ENCODE data around the gene PCGF3. TPM values are rescaled to one million over a fixed set of nuclear protein-coding genes. Genes with fewer than 3 reads are reported as not detected.

Gene PCGF3
- total and polyA plus RNA-seq, 3 donors from 2014 or later: 37.3 to 84.8 (median 84.2) TPM

DNA sequence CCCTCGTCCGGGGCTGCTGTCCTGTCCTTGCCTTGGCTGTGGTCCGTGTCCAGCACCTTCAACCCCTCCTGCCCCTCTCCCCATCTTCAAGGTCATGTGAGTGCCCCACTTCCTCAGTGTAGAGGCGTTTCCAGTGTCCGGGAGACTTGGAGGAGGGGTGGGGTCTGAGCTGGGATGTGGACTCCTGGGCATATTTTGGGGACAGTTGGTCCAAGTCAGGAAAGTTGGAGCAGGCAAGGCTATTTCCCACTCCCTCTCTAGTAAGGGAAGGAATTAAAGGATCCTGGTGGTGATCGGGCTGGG lies 3.0 kb downstream of the PCGF3 start:
- no peak for DNase-seq
- H3K4me1 ChIP-seq: peaks cover 20% of the 10 kb centered on the region
- TF ChIP-seq, protein P1, sequence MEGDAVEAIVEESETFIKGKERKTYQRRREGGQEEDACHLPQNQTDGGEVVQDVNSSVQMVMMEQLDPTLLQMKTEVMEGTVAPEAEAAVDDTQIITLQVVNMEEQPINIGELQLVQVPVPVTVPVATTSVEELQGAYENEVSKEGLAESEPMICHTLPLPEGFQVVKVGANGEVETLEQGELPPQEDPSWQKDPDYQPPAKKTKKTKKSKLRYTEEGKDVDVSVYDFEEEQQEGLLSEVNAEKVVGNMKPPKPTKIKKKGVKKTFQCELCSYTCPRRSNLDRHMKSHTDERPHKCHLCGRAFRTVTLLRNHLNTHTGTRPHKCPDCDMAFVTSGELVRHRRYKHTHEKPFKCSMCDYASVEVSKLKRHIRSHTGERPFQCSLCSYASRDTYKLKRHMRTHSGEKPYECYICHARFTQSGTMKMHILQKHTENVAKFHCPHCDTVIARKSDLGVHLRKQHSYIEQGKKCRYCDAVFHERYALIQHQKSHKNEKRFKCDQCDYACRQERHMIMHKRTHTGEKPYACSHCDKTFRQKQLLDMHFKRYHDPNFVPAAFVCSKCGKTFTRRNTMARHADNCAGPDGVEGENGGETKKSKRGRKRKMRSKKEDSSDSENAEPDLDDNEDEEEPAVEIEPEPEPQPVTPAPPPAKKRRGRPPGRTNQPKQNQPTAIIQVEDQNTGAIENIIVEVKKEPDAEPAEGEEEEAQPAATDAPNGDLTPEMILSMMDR (IDR thresholded peaks at IDR 0.05): no peak
- TF ChIP-seq POLR2A (IDR thresholded peaks at IDR 0.05): no peak
- no peak overlapping the region for H3K27ac ChIP-seq
- H3K9me3 ChIP-seq: no peaks in the 10 kb centered on the region
- H3K27me3 ChIP-seq: no peaks in the 10 kb centered on the region
- H3K36me3 ChIP-seq (ENCODE audit: low read depth, missing control alignments): no peaks in the 10 kb centered on the region
- intact Hi-C loops (cut with DNase I; ENCODE audit: low total_unique reads): no loop called here
- no peak overlapping the region for H3K4me3 ChIP-seq
- WGBS, 2 donors: 42 to 47% methylated on average over 6 of the region's 6 CpGs

DNA sequence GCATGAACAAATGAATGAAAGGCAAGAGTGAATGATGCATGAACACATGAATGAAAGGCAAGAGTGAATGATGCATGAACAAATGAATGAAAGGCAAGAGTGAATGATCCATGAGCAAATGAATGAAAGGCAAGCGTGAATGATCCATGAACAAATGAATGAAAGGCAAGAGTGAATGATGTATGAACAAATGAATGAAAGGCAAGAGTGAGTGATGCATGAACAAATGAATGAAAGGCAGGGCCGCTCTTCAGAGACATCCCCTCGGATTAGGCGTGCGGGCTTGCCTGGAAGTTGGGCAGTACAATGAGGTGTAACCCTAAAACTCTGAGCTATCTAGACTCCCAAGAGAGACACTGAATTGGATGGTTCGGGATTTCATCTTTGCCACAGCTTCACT lies 3.7 kb downstream of the PCGF3 start:
- H3K4me1 ChIP-seq: peaks cover 20% of the 10 kb centered on the region
- H3K27ac ChIP-seq: no peak overlapping the region
- intact Hi-C loops (cut with DNase I; ENCODE audit: low total_unique reads): no loop called here
- no peak for TF ChIP-seq POLR2A (IDR thresholded peaks at IDR 0.05)
- TF ChIP-seq, protein P1 (IDR thresholded peaks at IDR 0.05): no peak
- 94 to 95% methylated on average over 6 of the region's 6 CpGs for WGBS, 2 donors
- no peaks in the 10 kb centered on the region for H3K36me3 ChIP-seq (ENCODE audit: low read depth, missing control alignments)
- H3K9me3 ChIP-seq: no peaks in the 10 kb centered on the region
- no peak for DNase-seq
- H3K27me3 ChIP-seq: no peaks in the 10 kb centered on the region
- no peak overlapping the region for H3K4me3 ChIP-seq

DNA sequence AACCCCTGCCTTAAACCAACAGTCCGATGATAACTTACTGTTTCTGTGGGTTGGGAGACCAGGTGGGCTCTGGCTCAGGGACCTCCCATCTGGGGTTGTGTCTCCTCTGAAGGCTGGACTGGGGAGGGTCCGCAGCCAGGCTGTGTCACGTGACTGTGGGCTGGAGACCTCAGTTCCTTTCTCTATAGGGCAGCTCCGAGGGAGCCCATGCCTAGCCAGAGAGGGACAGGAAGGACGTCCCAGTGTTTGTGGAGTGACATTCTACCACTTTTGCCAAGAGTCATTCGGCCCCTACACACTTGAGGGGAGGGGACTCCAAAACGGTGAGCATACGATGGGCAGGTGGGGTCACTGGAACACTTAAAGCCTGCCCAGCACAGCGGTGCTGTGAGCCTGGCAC lies 4.5 kb downstream of the PCGF3 start:
- H3K9me3 ChIP-seq: no peaks in the 10 kb centered on the region
- H3K27ac ChIP-seq: no peak overlapping the region

DNA sequence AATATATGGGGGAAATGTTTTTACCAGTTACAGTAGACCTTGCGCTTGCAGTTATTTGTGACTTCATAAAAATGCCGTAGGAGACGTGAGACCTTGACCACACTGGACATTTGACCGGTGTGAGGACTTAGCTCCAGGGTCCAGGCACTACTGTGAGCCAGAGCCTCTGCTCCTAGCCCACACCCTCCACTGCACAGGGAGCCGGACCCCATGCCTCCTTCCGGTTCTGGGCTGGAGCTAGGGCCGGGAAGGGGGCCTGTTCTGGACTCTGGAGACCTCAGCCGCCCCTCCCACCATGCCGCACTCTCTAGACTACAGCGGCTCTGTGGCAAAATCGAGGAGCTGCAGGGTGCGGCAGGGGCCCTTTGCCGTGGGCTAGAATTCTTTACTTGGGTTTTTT lies 5.3 kb downstream of the PCGF3 start:
- TF ChIP-seq, protein P1 (IDR thresholded peaks at IDR 0.05): no peak
- TF ChIP-seq POLR2A (IDR thresholded peaks at IDR 0.05): no peak
- H3K4me1 ChIP-seq: peaks cover 20% of the 10 kb centered on the region
- intact Hi-C loops (cut with DNase I; ENCODE audit: low total_unique reads): no loop called here
- no peak overlapping the region for H3K27ac ChIP-seq
- DNase-seq: no peak
- WGBS, 2 donors: 78 to 87% methylated on average over 12 to 13 of the region's 13 CpGs
- no peaks in the 10 kb centered on the region for H3K9me3 ChIP-seq
- no peaks in the 10 kb centered on the region for H3K36me3 ChIP-seq (ENCODE audit: low read depth, missing control alignments)
- no peak overlapping the region for H3K4me3 ChIP-seq
- H3K27me3 ChIP-seq: no peaks in the 10 kb centered on the region

More for the DNA sequence above, 4.5 kb downstream of the PCGF3 start:
- intact Hi-C loops (cut with DNase I; ENCODE audit: low total_unique reads): no loop called here
- Histone ChIP-seq H3K36me3 (ENCODE audit: low read depth, missing control alignments) (no peaks in the 10 kb centered on the region), H3K4me3 (no peak overlapping the region), H3K4me1 (peaks cover 20% of the 10 kb centered on the region), H3K27me3 (no peaks in the 10 kb centered on the region)
- TF ChIP-seq POLR2A (IDR thresholded peaks at IDR 0.05): no peak
- TF ChIP-seq, protein P1 (IDR thresholded peaks at IDR 0.05): no peak
- 83 to 90% methylated on average over 9 of the region's 9 CpGs for WGBS, 2 donors
- DNase-seq: no peak

DNA sequence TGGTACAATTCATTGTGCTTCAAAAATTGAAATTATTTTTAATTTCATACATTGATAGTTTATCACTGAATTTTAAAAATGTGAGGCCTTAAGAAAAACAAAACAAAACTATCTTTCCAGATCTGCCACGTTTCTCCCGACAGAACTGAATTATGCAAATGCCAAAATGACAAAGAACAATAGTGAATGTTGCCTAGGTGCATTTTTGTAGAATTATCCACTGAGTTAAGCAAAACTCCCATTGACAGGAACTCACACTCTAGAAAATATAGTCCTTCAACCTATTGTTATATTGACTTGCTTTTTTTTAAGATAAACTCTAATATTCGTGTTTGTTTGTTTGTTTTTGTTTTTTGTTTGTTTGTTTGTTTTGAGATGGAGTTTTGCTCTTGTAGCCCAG lies 6.5 kb downstream of the PCGF3 start:
- Histone ChIP-seq H3K4me1 (peaks cover 15% of the 10 kb centered on the region), H3K4me3 (no peak overlapping the region)
- TF ChIP-seq POLR2A (IDR thresholded peaks at IDR 0.05): no peak
- TF ChIP-seq, protein P1 (IDR thresholded peaks at IDR 0.05): no peak

More for the DNA sequence above, 6.5 kb downstream of the PCGF3 start:
- intact Hi-C loops (cut with DNase I; ENCODE audit: low total_unique reads): no loop called here
- Histone ChIP-seq H3K9me3 (no peaks in the 10 kb centered on the region), H3K27me3 (no peaks in the 10 kb centered on the region), H3K36me3 (ENCODE audit: low read depth, missing control alignments) (no peaks in the 10 kb centered on the region), H3K27ac (no peak overlapping the region)
- 62 to 69% methylated on average over 3 of the region's 3 CpGs for WGBS, 2 donors
- DNase-seq: no peak

All from testis (tissue), 3 donors.